ENCODE measurements around the gene STAC2.

The STAC2 gene

GRCh38 chr17:39165178-39165840 lies 60.4 kb downstream of the STAC2 start:
- TF ChIP-seq POLR2A (IDR thresholded peaks at IDR 0.05; ENCODE audit: low read length) = no peak
- TF ChIP-seq GATA1 (IDR thresholded peaks at IDR 0.05; ENCODE audit: low read depth, low read length) = no peak
- no peak for DNase-seq

GRCh38 chr17:39164675-39165143 lies 61.0 kb downstream of the STAC2 start:
- TF ChIP-seq POLR2A (IDR thresholded peaks at IDR 0.05; ENCODE audit: low read length) (no peak), GATA1 (IDR thresholded peaks at IDR 0.05; ENCODE audit: low read depth, low read length) (no peak)
- peak; percentile 81 to 87 for DNase-seq

- DNase-seq = no peak
- TF ChIP-seq GATA1 (IDR thresholded peaks at IDR 0.05; ENCODE audit: low read depth, low read length) = no peak
- no peak for TF ChIP-seq POLR2A (IDR thresholded peaks at IDR 0.05; ENCODE audit: low read length)
Measured at GRCh38 chr17:39161962-39162361, 63.8 kb downstream of the STAC2 start.

All from erythroblast (primary cell).